Measurements from ENCODE around the gene ERVH48-1.
"Not testable (repeated sequence)": the region's sequence is repeated elsewhere in the genome, so short reads cannot be mapped to it uniquely, and the experiment has no call there.

The ERVH48-1 gene

DNA sequence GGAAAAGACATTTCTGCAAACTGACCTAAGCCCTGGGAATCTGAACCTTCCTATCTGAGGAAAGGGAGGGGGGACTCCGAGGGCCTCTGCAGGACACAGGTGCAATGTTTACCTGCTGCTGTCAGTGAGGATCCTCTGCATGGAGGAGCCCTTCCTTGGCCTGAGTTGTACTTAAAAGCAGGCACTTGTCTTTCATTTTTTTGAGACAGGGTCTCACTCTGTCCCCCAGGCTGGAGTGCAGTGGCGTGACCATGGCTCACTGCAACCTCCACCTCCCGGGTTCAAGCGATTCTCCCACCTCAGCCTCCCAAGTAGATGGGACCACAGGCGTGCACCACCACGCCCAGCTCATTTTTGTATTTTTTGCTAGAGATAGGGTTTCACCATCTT lies 13.2 kb upstream of the ERVH48-1 start:
- not testable (repeated sequence) for DNase-seq

DNA sequence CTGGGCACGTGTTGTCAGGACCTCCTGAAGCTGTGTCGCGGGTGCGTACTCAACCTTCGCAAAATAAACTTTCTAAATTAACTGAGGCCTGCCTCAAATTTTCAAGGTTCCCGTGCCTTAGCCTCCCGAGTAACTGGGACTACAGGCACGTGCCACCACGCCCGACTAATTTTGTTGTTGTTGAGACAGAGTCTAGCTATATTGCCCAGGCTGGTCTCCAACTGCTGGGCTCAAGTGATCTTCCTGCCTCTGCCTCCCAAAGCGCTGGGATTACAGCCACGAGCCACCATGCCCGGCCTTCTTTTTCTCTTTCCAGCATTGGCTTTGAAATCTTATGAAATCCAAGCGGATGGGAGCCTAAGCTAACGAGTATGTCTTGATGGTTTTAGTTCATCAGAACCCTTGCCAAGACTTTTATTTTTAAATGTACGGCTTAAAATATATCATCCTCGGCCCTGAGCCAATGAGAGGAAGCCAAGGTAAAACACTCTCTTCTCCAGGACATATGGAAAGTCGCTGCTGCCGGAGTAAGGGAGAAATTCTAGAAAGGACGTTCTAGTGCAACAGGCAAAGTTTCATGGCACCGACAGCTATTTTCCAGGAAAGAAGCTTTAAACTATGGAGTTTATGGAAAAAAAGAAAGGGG lies 12.7 kb upstream of the ERVH48-1 start:
- DNase-seq = no peak

DNA sequence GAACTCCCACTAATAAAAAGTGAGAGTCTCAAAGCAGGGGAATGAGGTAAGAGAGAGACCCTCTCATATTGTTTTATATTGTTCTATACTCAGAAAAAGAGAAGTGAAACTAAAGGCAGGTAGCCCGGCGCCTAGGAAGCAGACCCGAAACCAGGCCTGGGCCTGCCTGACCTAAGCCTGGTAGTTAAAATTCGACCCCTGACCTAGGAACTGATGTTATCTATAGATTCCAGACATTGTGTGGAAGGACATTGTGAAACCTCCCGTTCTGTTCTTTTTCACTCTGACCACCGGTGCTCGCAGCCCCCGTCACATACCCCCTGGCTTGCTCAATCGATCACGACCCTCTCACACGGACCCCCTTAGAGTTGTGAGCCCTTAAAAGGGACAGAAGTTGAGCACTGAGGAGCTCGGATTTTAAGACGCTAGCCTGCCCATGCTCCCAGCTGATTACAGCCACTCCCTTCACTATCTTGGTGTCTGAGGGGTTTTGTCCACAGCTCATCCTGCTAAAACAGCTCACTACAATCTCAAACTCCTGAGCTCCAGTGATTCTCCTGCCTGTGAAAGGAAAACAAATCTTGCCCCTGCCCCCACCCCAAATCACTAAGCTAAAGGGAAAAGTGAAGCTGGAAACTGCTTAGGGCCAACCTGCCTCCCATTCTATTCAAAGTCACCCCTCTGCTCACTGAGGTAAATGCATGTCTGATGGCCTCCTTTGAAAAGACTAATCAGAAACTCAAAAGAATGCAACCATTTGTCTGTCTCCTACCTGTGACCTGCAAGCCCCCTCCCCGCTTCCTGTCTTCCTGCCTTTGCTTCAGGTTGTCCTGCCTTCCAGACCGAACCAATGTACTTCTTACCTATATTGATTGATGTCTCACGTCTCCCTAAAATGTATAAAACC lies 11.9 kb upstream of the ERVH48-1 start:
- not testable (repeated sequence) for DNase-seq

DNA sequence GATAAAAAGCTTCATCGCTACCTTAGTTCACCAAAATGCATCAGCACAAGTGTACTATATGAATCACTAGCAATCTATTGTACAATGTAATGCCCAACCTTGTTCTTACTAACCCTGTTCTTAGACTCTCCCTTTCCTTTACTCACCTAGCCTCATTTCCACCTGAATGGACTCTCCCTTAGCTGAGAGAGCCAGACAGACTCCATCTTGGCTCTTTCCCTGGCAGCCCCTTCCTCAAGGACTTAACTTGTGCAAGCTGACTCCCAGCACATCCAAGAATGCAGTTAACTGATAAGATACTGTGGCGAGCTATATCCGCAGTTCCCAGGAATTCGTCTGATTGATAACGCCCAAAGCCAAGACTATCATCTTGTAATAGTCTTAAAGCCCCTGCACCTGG lies 10.9 kb upstream of the ERVH48-1 start:
- DNase-seq = not testable (repeated sequence)

- not testable (repeated sequence) for DNase-seq
These were observed 8.5 kb upstream of the ERVH48-1 start for GRCh38 chr21:42933973-42934372.

GRCh38 chr21:42933137-42933970 lies 7.9 kb upstream of the ERVH48-1 start:
- DNase-seq = not testable (repeated sequence)

DNA sequence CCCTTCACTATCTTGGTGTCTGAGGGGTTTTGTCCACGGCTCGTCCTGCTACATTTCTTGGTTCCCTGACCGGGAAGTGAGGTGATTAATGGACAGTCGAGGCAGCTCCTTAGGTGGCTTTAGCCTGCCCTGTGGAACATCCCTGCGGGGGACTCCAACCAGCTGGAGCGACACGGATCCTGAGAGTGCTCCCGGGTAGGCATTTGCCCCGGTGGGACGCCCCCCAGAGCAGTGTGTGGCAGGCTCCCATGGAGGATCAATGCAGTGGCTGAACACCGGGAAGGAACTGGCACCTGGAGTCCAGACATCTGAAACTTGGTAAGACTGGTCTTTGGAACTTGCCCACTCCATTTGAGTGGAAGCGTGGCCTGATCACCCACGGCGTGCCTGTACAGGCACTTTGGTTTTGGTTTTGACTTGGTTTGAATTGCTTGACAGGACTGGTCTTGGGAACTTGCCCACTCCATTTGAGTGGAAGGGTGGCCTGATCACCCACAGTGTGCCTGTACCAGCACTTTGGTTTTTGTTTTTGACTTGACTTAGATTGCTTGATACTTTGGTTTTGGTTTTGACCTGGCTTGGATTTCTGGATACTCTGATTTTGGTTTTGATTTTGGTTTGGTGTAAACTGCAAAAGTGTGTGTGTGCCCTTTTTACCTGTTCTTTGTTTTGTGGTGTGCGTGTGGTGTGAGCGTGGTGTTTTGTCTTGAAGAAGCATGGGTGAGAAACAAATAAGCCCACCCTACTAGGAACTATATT lies 7.1 kb upstream of the ERVH48-1 start:
- DNase-seq = not testable (repeated sequence)

GRCh38 chr21:42931560-42932235 lies 6.3 kb upstream of the ERVH48-1 start:
- no peak for DNase-seq

GRCh38 chr21:42929969-42930368 lies 4.5 kb upstream of the ERVH48-1 start:
- DNase-seq = no peak

DNA sequence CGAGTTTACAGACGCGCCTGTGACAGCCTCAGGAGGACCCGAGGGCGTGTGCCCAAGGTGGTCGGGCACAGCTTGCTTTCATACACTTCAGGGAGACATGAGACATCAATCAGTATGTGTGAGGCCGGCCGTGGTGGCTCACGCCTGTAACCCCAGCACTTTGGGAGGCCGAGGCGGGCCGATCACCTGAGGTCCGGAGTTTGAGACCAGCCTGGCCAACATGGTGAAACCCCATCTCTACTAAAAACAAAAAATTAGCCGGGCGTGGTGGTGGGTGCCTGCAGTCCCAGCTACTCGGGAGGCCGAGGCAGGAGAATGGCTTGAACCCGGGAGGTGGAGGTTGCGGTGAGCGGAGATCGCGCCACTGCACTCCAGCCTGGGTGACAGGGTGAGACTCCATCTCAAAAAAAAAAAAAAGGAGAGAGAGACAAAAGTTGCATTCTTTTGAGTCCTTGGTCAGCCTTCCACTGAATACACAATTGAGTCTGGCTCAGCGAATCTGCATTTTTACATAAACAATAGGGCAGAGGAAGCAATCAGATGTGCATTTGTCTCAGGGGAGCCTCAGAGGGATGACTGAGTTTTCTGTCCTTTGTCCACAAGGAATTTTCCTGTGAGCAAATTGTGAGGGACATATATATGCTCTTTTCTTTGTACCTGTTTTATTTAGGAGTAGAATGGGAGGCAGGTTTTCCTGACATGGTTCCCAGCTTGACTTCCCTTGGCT lies 2.2 kb upstream of the ERVH48-1 start:
- peak; percentile 11 to 34 for DNase-seq

- no peak for DNase-seq
These were observed 1.0 kb downstream of the ERVH48-1 start for GRCh38 chr21:42924433-42924751.

- DNase-seq = peak; percentile 56 to 59
These were observed 1.6 kb downstream of the ERVH48-1 start for GRCh38 chr21:42923553-42924432.

- no peak for DNase-seq
These were observed 2.5 kb downstream of the ERVH48-1 start for GRCh38 chr21:42922918-42923317.

DNA sequence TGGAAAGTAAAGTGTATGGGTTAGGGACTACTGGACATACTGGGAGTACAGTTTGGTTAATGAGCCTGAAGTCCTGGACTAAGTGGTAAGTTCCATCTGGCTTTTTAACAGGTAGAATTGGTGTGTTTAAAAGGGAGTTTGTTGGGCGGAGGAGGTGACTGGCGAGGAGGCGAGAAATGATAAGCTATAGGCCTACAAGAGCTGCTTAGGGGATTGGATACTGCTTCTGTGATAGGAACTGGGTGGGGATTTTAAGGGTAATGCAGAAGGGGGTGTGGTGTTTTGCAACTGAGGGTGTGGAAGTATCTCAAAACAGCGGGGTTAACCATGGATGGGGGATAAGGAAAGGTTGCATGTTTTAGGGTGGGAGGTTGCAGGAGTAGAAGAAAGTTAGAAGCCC lies 3.5 kb downstream of the ERVH48-1 start:
- DNase-seq = no peak

GRCh38 chr21:42918291-42918690 lies 7.1 kb downstream of the ERVH48-1 start:
- no peak for DNase-seq

DNA sequence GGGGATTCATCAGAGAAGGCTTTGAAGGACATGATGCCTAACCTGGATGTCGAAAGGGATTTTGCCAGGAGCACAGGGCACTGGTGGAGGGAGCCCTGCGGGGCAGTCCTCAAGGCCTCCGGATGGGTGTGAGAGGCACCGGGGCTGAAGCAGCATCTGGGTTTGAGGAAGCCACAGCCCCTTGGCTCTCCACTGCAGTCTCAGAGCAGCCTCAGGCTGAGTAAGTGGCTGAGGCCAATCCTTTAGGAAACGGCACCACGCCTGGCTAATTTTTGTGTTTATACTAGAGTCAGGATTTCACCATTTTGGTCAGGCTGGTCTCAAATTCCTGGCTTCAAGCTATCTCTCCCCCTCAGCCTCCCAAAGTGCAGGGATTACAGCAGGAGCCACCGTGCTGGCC lies 12.0 kb downstream of the ERVH48-1 start:
- DNase-seq = no peak

DNA sequence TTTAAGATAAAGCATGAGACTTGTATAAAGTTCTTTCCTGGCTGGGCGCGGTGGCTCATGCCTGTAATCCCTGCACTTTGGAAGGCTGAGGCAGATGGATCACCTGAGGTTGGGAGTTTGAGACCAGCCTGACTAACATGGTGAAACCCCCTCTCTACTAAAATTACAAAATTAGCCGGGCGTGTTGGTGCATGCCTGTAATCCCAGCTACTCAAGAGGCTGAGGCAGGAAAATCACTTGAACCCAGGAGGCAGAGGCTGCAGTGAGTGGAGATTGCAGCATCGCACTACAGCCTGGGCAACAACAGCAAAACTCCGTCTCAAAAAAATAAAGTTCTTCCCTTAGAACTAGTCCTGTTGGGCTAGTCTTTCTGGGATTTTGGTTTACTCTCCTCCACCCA lies 13.5 kb downstream of the ERVH48-1 start:
- DNase-seq = not testable (repeated sequence)

GRCh38 chr21:42908484-42908883 lies 16.9 kb downstream of the ERVH48-1 start:
- DNase-seq = not testable (repeated sequence)

- DNase-seq = peak in 1 of 2 donors; percentile 21
These were observed 19.2 kb downstream of the ERVH48-1 start for GRCh38 chr21:42906233-42906632.

GRCh38 chr21:42905195-42905594 lies 20.2 kb downstream of the ERVH48-1 start:
- no peak for DNase-seq

All from hippocampal formation (tissue), 2 donors.